K562 (cell line): ENCODE results near the gene WDR35. TPM values are rescaled to one million over a fixed set of nuclear protein-coding genes. Genes with fewer than 3 reads are reported as not detected.

Experiments
- BDP1 ChIP-seq: IDR thresholded peaks from 3 replicates; pipeline ENCODE4 v1.6.1; 2011; ENCODE audit not compliant: insufficient read length, insufficient read depth
- BMI1 ChIP-seq: fragments of 150-350 bp; IDR thresholded peaks from 2 replicates; pipeline ENCODE4 v1.6.1; 2014; ENCODE audit warnings: low read length
- CC2D1A ChIP-seq: fragments of 450-650 bp; IDR thresholded peaks from 2 replicates; pipeline ENCODE4 v1.6.1; 2017; ENCODE audit warnings: mild to moderate bottlenecking
- HDGF ChIP-seq: fragments of 450-650 bp; IDR thresholded peaks from 2 replicates; pipeline ENCODE4 v1.6.1; 2016
- IRF2 ChIP-seq: sonication (generic); formaldehyde crosslinking; IDR thresholded peaks from 2 replicates; pipeline ENCODE4 v1.8.1; 2022; ENCODE audit warnings: mild to moderate bottlenecking, missing genetic modification reagents
- NCOA2 ChIP-seq, 2 experiments: fragments of 450-650 bp; IDR thresholded peaks; 2 replicates each; pipeline ENCODE4 v1.6.1; 2018; ENCODE audit warnings: mild to moderate bottlenecking in 2 of 2, moderate library complexity in 1 of 2; ENCODE audit not compliant: partially characterized antibody in 2 of 2
- NFXL1 ChIP-seq: fragments of 450-650 bp; formaldehyde crosslinking; IDR thresholded peaks from 2 replicates; pipeline ENCODE4 v1.4.0; 2021; ENCODE audit warnings: mild to moderate bottlenecking
- RAD51 ChIP-seq: fragments of 450-650 bp; IDR thresholded peaks from 2 replicates; pipeline ENCODE4 v1.7.1; 2016; ENCODE audit warnings: low read depth, mild to moderate bottlenecking, borderline replicate concordance
- SIRT6 ChIP-seq: IDR thresholded peaks from one replicate; pipeline ENCODE4 v1.6.1; 2012; ENCODE audit warnings: low read depth, mild to moderate bottlenecking, control low read depth, inconsistent platforms, low read length, moderate library complexity
- SMARCE1 ChIP-seq: fragments of 450-650 bp; IDR thresholded peaks from 2 replicates; pipeline ENCODE4 v1.7.1; 2016; ENCODE audit warnings: mild to moderate bottlenecking
- SOX6 ChIP-seq: fragments of 450-650 bp; IDR thresholded peaks from 2 replicates; pipeline ENCODE4 v1.6.1; 2014; ENCODE audit warnings: mild to moderate bottlenecking
- TFAP4 ChIP-seq: sonication (generic); formaldehyde crosslinking; IDR thresholded peaks from 2 replicates; pipeline ENCODE4 v1.8.0; 2022; ENCODE audit warnings: missing genetic modification reagents, mild to moderate bottlenecking, moderate library complexity, borderline replicate concordance
- TGIF2 ChIP-seq: sonication (generic); formaldehyde crosslinking; IDR thresholded peaks from 2 replicates; pipeline ENCODE4 v1.8.1; 2022; ENCODE audit warnings: mild to moderate bottlenecking, missing genetic modification reagents, moderate library complexity
- XRCC5 ChIP-seq: fragments of 200-400 bp; formaldehyde crosslinking; IDR thresholded peaks from 2 replicates; pipeline ENCODE4 v1.6.1; 2017; ENCODE audit warnings: low read depth, mild to moderate bottlenecking, low read length
- ZNF121 ChIP-seq: sonication (generic); formaldehyde crosslinking; conservative IDR thresholded peaks from 2 replicates; pipeline ENCODE4 v1.8.0; 2022; ENCODE audit warnings: missing genetic modification reagents
- ZNF133 ChIP-seq: fragments of 250-450 bp; sonication (Bioruptor Pico); IDR thresholded peaks from 2 replicates; pipeline ENCODE4 v1.4.0; 2020; ENCODE audit warnings: mild to moderate bottlenecking
- ZSCAN29 ChIP-seq: fragments of 450-650 bp; IDR thresholded peaks from 2 replicates; pipeline ENCODE4 v1.6.1; 2017
- polyA plus RNA-seq, 8 experiments: library from polyadenylated mRNA; depleted of rRNA in 4 of 8; stranded (reverse) in 5 of 8; unstranded in 3 of 8; fragments of >200 nt; fragmentation: Nextera tagmentation in 2 of 8; fragmentation: Illumina TruSeq in 1 of 8; extraction: Ambion mirVana in 2 of 8; extraction: Trizol in 1 of 8; gene quantifications; 2 replicates each; pipeline versions ENCODE4 v1.2.1 to v1.2.3, GENCODE V29; 2011 to 2014; ENCODE audit warnings: inconsistent platforms in 1 of 8, missing spikeins in 1 of 8
- total RNA-seq, 7 experiments: library from RNA; depleted of rRNA in 6 of 7; stranded (reverse); fragments of >200 nt in 6 of 7; fragmentation: Illumina TruSeq in 2 of 7; extraction: Trizol in 2 of 7; gene quantifications; 2 replicates each; pipeline versions ENCODE4 v1.2.1 to v1.2.3, GENCODE V29; 2011 to 2021; ENCODE audit warnings: low replicate concordance in 1 of 7
- TF ChIP-seq, protein P1 (sequence below): sonication (generic); formaldehyde crosslinking; IDR thresholded peaks from 2 replicates; pipeline ENCODE4 v1.8.1; 2023; ENCODE audit warnings: missing genetic modification reagents, mild to moderate bottlenecking, borderline replicate concordance

The WDR35 gene
- total and polyA plus RNA-seq, 9 of the 15 experiments (the other 6 are each of a cell fraction or from before 2014, with no cell fraction given): 3.3 to 13.1 (median 8.0) TPM

GRCh38 chr2:19899985-19900930 is 89.6 kb downstream of the WDR35 start (continued):
- TF ChIP-seq BMI1 (no peak), RAD51 (no peak), CC2D1A (no peak), SMARCE1 (0 out of 2 replicates have a peak, but pooled peaks have one; percentile 41), BDP1 (no peak), SIRT6 (no peak), ZNF121 (CRISPR knock-in tag) (no peak), NFXL1 (no peak), ZSCAN29 (no peak), HDGF (no peak), TFAP4 (CRISPR knock-in tag) (no peak), NCOA2 (IDR thresholded peaks at IDR 0.05; ENCODE audit: partially characterized antibody in 2 of 2) (no peak), ZNF133 (CRISPR knock-in tag) (no peak), XRCC5 (no peak), TGIF2 (CRISPR knock-in tag) (no peak), IRF2 (CRISPR knock-in tag) (no peak), SOX6 (peak; percentile 52)
- TF ChIP-seq, protein P1, sequence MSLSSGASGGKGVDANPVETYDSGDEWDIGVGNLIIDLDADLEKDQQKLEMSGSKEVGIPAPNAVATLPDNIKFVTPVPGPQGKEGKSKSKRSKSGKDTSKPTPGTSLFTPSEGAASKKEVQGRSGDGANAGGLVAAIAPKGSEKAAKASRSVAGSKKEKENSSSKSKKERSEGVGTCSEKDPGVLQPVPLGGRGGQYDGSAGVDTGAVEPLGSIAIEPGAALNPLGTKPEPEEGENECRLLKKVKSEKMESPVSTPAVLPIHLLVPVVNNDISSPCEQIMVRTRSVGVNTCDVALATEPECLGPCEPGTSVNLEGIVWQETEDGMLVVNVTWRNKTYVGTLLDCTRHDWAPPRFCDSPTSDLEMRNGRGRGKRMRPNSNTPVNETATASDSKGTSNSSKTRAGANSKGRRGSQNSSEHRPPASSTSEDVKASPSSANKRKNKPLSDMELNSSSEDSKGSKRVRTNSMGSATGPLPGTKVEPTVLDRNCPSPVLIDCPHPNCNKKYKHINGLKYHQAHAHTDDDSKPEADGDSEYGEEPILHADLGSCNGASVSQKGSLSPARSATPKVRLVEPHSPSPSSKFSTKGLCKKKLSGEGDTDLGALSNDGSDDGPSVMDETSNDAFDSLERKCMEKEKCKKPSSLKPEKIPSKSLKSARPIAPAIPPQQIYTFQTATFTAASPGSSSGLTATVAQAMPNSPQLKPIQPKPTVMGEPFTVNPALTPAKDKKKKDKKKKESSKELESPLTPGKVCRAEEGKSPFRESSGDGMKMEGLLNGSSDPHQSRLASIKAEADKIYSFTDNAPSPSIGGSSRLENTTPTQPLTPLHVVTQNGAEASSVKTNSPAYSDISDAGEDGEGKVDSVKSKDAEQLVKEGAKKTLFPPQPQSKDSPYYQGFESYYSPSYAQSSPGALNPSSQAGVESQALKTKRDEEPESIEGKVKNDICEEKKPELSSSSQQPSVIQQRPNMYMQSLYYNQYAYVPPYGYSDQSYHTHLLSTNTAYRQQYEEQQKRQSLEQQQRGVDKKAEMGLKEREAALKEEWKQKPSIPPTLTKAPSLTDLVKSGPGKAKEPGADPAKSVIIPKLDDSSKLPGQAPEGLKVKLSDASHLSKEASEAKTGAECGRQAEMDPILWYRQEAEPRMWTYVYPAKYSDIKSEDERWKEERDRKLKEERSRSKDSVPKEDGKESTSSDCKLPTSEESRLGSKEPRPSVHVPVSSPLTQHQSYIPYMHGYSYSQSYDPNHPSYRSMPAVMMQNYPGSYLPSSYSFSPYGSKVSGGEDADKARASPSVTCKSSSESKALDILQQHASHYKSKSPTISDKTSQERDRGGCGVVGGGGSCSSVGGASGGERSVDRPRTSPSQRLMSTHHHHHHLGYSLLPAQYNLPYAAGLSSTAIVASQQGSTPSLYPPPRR (CRISPR knock-in tag): no peak
